Measurements from ENCODE around the gene LAMP5.

Gene LAMP5

DNA sequence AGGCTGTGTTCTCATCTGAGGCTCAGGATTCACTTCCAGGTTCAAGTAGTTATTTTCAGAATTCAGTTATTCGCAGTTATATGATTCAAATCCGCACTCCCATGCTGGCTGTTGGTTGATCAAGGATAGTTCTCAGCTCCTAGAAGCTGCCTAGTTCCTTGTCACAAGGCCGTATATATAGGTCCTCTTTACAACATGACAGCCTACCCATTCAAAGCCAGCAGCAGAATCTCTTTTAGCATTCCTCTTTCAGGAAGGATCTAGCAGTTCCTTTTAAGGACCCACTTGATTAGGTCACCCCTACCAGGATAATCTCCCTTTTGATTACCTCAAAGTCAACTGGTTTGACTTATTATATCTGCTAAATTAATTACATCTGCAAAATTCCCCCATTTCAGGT is 23.8 kb upstream of the LAMP5 start:
- Mint-ChIP-seq H3K4me1 (ENCODE audit: low read depth) (no peaks in the 10 kb centered on the region), H3K9me3 (peaks cover 5% of the 10 kb centered on the region), H3K36me3 (ENCODE audit: low read depth) (no peaks in the 10 kb centered on the region), H3K27ac (no peak overlapping the region), H3K4me3 (no peak overlapping the region), H3K27me3 (ENCODE audit: low read depth) (no peaks in the 10 kb centered on the region)
- DNase-seq (ENCODE audit: low spot score), result no peak

DNA sequence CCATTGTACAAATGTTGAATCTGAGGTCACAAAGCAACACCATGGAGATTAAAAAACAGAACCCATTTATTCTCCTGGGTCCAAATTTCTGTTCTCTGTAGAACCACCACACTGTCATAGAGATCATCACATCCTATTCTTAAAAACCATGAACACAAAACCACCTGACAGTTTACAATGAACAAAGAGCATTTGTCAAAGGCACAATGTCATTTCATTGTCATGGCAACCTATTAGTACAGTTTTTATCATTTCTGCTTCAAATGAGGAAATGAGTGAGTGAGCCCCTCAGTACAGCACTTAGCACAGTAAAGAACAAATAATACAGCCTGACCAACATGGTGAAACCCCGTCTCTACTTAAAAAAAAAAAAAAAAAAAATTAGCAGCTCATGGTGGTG is 23.1 kb upstream of the LAMP5 start:
- peaks cover 8% of the 10 kb centered on the region for H3K9me3 Mint-ChIP-seq
- no peak overlapping the region for H3K4me3 Mint-ChIP-seq
- no peaks in the 10 kb centered on the region for H3K36me3 Mint-ChIP-seq (ENCODE audit: low read depth)
- no peaks in the 10 kb centered on the region for H3K4me1 Mint-ChIP-seq (ENCODE audit: low read depth)
- H3K27me3 Mint-ChIP-seq (ENCODE audit: low read depth), result no peaks in the 10 kb centered on the region
- H3K27ac Mint-ChIP-seq, result no peak overlapping the region
- no peak for DNase-seq (ENCODE audit: low spot score)

DNA sequence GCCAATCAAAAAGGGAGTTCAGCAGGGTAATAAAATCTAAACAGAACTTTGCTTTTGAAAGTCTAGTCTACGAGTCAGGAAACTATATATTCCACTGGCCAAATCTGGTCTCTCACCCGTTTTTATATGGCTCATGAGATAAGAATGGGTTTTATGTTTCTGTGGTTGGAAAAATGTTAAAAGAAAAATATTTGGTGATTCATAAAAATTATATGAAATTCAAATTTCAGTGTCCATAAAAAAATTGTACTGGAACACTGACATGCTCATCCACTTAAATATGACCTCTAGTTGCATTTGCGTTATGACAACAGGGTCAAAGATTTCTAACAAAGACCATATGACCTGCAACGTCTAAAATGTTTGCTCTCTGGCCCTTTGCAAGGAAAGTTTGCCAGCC is 22.3 kb upstream of the LAMP5 start:
- Mint-ChIP-seq H3K27ac (no peak overlapping the region), H3K36me3 (ENCODE audit: low read depth) (no peaks in the 10 kb centered on the region), H3K27me3 (ENCODE audit: low read depth) (no peaks in the 10 kb centered on the region), H3K4me1 (ENCODE audit: low read depth) (no peaks in the 10 kb centered on the region), H3K4me3 (no peak overlapping the region), H3K9me3 (peaks cover 8% of the 10 kb centered on the region)
- DNase-seq (ENCODE audit: low spot score), result no peak

DNA sequence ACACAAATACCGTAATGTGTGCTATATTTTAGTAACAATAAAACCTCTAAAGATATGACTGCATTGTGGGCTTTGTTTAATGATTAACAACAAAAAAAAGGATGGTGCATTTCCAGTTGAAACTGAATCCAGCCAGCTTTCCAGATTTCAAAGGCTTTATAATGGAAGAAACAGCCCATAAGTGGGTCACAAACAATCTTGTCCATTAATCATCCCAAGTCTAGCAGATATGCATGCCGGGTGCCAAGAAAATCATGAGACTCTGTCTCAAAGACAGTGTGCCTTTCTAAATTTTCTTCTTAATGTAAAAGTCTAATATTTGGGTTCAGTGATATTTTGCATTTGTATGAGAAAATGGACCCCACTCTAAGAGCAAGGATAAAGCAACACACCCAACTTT is 20.6 kb upstream of the LAMP5 start:
- Mint-ChIP-seq H3K27me3 (ENCODE audit: low read depth) (no peaks in the 10 kb centered on the region), H3K9me3 (peaks cover 8% of the 10 kb centered on the region), H3K36me3 (ENCODE audit: low read depth) (no peaks in the 10 kb centered on the region), H3K4me3 (no peak overlapping the region), H3K27ac (no peak overlapping the region), H3K4me1 (ENCODE audit: low read depth) (no peaks in the 10 kb centered on the region)
- no peak for DNase-seq (ENCODE audit: low spot score)

DNA sequence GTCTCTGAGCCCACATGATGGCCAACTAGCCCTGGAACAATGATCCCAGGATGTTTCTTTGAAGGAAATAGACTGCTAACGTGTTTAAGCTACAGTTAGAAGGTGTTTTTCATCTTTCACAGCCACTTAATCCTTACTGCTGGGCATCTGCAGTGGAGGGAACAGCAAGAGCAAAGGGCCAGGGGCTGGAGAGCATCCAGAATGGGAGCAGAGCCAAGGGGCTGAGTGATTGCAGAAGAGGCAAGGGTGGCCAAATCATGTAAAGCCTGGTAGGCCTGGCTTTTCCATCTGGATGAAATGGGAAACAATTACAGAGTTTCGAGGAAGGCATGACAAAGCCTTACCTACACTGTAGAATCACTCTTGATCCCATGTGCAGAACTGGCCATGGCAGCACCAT is 18.7 kb upstream of the LAMP5 start:
- Mint-ChIP-seq H3K4me1 (ENCODE audit: low read depth) (no peaks in the 10 kb centered on the region), H3K9me3 (peaks cover 8% of the 10 kb centered on the region), H3K36me3 (ENCODE audit: low read depth) (no peaks in the 10 kb centered on the region), H3K27me3 (ENCODE audit: low read depth) (no peaks in the 10 kb centered on the region), H3K27ac (no peak overlapping the region), H3K4me3 (no peak overlapping the region)
- no peak for DNase-seq (ENCODE audit: low spot score)

- no peaks in the 10 kb centered on the region for H3K4me1 Mint-ChIP-seq (ENCODE audit: low read depth)
- DNase-seq (ENCODE audit: low spot score), result no peak
- peaks cover 8% of the 10 kb centered on the region for H3K9me3 Mint-ChIP-seq
- no peak overlapping the region for H3K4me3 Mint-ChIP-seq
- no peaks in the 10 kb centered on the region for H3K36me3 Mint-ChIP-seq (ENCODE audit: low read depth)
- no peaks in the 10 kb centered on the region for H3K27me3 Mint-ChIP-seq (ENCODE audit: low read depth)
- no peak overlapping the region for H3K27ac Mint-ChIP-seq
Measured at GRCh38 chr20:9496155-9496554, 18.2 kb upstream of the LAMP5 start.

GRCh38 chr20:9498322-9498721 is 16.1 kb upstream of the LAMP5 start:
- Mint-ChIP-seq H3K27me3 (ENCODE audit: low read depth) (no peaks in the 10 kb centered on the region), H3K4me3 (no peak overlapping the region), H3K36me3 (ENCODE audit: low read depth) (no peaks in the 10 kb centered on the region), H3K4me1 (ENCODE audit: low read depth) (no peaks in the 10 kb centered on the region), H3K27ac (no peak overlapping the region), H3K9me3 (peaks cover 8% of the 10 kb centered on the region)
- DNase-seq (ENCODE audit: low spot score), result no peak

DNA sequence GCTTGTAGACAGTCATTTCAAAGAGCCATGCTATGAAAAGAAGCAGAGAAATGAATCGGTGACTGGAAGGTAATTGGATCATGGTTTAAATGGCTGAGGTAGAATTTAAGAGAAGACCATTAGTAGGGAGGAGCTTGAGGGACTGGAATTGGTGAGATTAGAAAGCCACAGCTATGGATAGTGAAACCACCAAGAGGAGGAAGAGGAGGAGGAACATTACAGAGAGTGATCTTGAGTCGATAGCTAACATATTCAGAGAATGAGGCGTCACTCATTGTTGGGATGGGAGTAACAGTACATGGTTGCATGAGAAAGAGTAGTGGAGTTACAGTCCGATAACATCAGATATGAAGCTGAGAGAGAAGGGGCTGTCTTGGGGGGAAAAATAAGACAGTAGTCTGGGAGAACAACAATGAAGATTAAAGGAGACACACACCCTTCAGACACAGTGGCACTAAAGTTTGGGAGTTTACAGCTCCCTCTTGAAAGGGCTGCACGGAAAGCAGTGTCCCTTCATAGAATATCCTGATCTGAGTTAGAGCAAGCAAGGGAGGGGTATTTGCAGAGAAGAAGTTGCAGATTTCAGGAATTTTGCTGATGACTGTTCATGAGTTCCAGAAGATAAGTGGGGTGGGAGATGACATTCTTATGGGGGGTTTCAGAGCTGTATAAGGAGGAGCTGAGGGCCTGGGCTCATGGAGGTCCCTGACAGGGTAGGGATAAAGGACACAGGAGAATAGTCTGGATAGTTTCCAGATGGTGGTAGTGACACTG is 15.1 kb upstream of the LAMP5 start:
- peaks cover 8% of the 10 kb centered on the region for H3K9me3 Mint-ChIP-seq
- H3K4me3 Mint-ChIP-seq, result no peak overlapping the region
- no peak overlapping the region for H3K27ac Mint-ChIP-seq
- H3K4me1 Mint-ChIP-seq (ENCODE audit: low read depth), result no peaks in the 10 kb centered on the region
- H3K27me3 Mint-ChIP-seq (ENCODE audit: low read depth), result no peaks in the 10 kb centered on the region
- H3K36me3 Mint-ChIP-seq (ENCODE audit: low read depth), result no peaks in the 10 kb centered on the region
- DNase-seq (ENCODE audit: low spot score), result no peak

- Mint-ChIP-seq H3K36me3 (ENCODE audit: low read depth) (no peaks in the 10 kb centered on the region), H3K4me3 (no peak overlapping the region), H3K9me3 (peaks cover 8% of the 10 kb centered on the region), H3K27me3 (ENCODE audit: low read depth) (no peaks in the 10 kb centered on the region), H3K27ac (no peak overlapping the region), H3K4me1 (ENCODE audit: low read depth) (no peaks in the 10 kb centered on the region)
- DNase-seq (ENCODE audit: low spot score), result no peak
Measured at GRCh38 chr20:9500121-9500520, 14.3 kb upstream of the LAMP5 start.

- H3K27me3 Mint-ChIP-seq (ENCODE audit: low read depth), result peaks cover 6% of the 10 kb centered on the region
- H3K27ac Mint-ChIP-seq, result no peak overlapping the region
- H3K4me3 Mint-ChIP-seq, result no peak overlapping the region
- DNase-seq (ENCODE audit: low spot score), result no peak
- no peaks in the 10 kb centered on the region for H3K4me1 Mint-ChIP-seq (ENCODE audit: low read depth)
- no peaks in the 10 kb centered on the region for H3K36me3 Mint-ChIP-seq (ENCODE audit: low read depth)
- no peaks in the 10 kb centered on the region for H3K9me3 Mint-ChIP-seq
Measured at GRCh38 chr20:9501473-9501872, 12.9 kb upstream of the LAMP5 start.

DNA sequence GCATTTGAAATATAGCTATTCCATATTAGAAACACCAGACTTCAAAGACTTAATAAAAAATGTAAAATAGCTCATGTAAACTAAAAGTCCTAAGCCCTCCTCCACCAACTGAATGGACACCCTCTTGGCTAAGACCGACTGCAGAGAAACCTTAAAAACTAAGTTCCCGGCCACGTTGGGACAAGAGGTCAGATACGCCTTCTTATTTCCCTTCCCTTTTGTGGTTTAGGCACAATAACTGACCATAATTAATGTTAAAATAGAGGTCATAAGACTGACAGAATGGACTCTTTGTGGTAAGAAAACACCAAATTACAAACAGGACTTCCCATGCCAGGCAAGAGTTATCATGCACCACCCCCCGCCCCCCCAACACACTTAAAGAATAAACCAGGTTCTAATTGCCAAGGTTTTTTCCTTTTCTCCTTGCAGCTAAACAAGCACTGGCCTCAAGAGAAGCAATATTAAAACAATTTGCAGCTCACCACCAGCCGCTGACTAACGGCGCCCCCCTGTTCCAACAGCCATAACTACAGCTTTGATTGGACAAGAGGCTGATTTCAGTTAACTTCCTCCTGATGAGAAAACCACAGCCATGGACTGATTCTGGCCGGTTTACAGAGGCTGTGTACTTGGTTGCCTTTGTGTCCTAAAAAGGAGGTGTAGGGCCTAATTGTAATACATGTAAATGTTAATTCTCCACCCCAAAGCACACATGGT is 10.7 kb upstream of the LAMP5 start:
- no peaks in the 10 kb centered on the region for H3K4me1 Mint-ChIP-seq (ENCODE audit: low read depth)
- H3K4me3 Mint-ChIP-seq, result no peak overlapping the region
- H3K27ac Mint-ChIP-seq, result no peak overlapping the region
- no peaks in the 10 kb centered on the region for H3K9me3 Mint-ChIP-seq
- peaks cover 18% of the 10 kb centered on the region for H3K27me3 Mint-ChIP-seq (ENCODE audit: low read depth)
- H3K36me3 Mint-ChIP-seq (ENCODE audit: low read depth), result no peaks in the 10 kb centered on the region
- DNase-seq (ENCODE audit: low spot score), result no peak

DNA sequence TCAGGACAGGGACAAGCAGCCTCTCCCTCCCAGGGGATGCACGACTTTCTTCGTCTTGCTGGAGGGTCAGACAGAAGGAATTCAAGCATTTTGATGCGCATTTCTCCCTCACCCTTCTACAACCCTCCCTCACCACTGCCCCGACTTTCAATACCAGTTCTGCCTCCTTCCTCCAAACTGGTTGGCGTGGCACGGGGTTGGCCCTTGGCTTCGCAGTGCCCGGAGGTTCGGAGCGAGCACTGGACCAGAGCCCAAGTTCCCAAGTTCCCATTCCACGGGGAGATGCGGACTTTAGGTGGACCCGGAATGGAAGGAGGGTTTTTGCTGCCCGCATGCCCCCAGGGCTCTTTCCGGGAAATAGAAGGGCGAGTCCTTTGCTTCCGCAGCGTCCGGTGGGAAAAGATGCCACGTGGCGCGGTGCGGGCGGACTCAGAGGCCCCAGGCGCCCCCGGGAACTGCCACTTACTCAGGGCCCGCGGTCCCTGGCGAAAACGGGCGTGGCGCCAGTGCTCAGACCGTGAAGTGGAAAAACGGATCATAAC is 8.0 kb upstream of the LAMP5 start:
- H3K9me3 Mint-ChIP-seq, result no peaks in the 10 kb centered on the region
- H3K27me3 Mint-ChIP-seq (ENCODE audit: low read depth), result peaks cover 34% of the 10 kb centered on the region
- no peaks in the 10 kb centered on the region for H3K36me3 Mint-ChIP-seq (ENCODE audit: low read depth)
- no peak for DNase-seq (ENCODE audit: low spot score)
- no peaks in the 10 kb centered on the region for H3K4me1 Mint-ChIP-seq (ENCODE audit: low read depth)
- no peak overlapping the region for H3K4me3 Mint-ChIP-seq
- no peak overlapping the region for H3K27ac Mint-ChIP-seq

DNA sequence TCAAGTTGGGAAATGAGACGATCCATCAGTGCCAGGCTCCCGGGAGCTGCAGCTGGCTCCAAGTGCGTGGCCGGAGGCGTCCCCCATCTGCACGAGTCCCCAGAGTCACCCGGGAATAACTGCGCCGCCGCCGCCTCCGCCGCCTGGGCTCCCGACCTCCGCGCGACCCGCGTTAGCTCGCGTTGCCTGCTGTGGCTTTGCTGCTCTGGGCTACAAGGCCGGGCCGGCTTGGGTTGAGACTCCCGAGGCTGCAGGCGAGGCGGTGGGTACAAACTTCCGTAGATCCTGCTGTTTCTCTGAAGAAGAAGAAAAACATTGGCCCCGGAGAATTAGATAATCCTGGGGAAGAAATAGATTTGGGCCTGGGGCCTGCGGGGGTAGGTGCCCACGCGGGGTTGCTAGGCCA is 7.4 kb upstream of the LAMP5 start:
- DNase-seq (ENCODE audit: low spot score), result no peak
- H3K36me3 Mint-ChIP-seq (ENCODE audit: low read depth), result no peaks in the 10 kb centered on the region
- H3K27ac Mint-ChIP-seq, result no peak overlapping the region
- no peaks in the 10 kb centered on the region for H3K4me1 Mint-ChIP-seq (ENCODE audit: low read depth)
- H3K9me3 Mint-ChIP-seq, result no peaks in the 10 kb centered on the region
- no peak overlapping the region for H3K4me3 Mint-ChIP-seq
- H3K27me3 Mint-ChIP-seq (ENCODE audit: low read depth), result peaks cover 39% of the 10 kb centered on the region

DNA sequence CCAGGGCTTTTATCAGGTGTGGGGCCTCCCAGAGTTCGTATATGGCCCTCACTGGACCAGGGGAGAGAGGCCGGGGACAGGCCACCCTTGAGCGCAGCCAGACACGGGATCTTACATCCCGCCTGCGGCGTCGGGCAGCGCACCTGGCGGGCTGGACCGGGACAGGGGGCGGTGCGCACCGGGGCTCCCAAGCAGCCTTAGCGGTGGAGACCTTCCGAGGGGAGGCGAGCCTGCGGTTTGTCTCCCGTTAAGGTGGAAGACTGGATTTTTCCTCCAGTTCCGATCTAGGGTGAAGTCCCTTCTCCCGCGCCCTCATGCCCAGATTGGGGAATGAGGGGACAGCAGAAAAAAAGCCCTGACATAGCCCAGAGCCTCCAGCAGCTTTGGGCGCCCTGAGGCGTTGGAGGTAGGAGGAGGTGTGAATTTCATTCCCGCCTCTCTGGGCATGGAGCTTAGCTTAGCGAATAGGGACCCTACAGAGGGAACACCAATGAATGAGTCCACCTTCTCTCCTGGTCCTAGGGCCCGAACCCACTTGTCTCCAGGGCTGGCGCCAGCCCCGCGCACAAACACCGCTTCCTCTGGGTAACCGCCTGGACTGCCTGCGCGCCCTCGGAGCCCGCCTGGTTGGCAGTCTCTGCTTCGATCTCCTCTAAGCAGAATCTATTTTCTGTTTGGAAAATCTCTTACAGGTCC is 6.7 kb upstream of the LAMP5 start:
- no peak overlapping the region for H3K27ac Mint-ChIP-seq
- no peaks in the 10 kb centered on the region for H3K4me1 Mint-ChIP-seq (ENCODE audit: low read depth)
- H3K9me3 Mint-ChIP-seq, result no peaks in the 10 kb centered on the region
- H3K27me3 Mint-ChIP-seq (ENCODE audit: low read depth), result peaks cover 47% of the 10 kb centered on the region
- H3K4me3 Mint-ChIP-seq, result no peak overlapping the region
- no peak for DNase-seq (ENCODE audit: low spot score)
- no peaks in the 10 kb centered on the region for H3K36me3 Mint-ChIP-seq (ENCODE audit: low read depth)
